ENCODE data around the gene SEM1.
"Not testable (repeated sequence)": the region's sequence is repeated elsewhere in the genome, so short reads cannot be mapped to it uniquely, and the experiment has no call there.

The SEM1 gene

GRCh38 chr7:96700516-96700915 lies 9.1 kb downstream of the SEM1 start:
- DNase-seq, result no peak

GRCh38 chr7:96699219-96699871 lies 10.3 kb downstream of the SEM1 start:
- no peak for DNase-seq

GRCh38 chr7:96698449-96698848 lies 11.2 kb downstream of the SEM1 start:
- DNase-seq, result not testable (repeated sequence)

- no peak for DNase-seq
These were observed 11.8 kb downstream of the SEM1 start for GRCh38 chr7:96697822-96698221.

GRCh38 chr7:96695581-96695980 lies 14.1 kb downstream of the SEM1 start:
- no peak for DNase-seq

GRCh38 chr7:96694082-96694481 lies 15.6 kb downstream of the SEM1 start:
- no peak for DNase-seq

GRCh38 chr7:96691702-96692101 lies 17.9 kb downstream of the SEM1 start:
- DNase-seq, result no peak

GRCh38 chr7:96689414-96689813 lies 20.2 kb downstream of the SEM1 start:
- DNase-seq, result no peak

- peak; percentile 30 for DNase-seq
These were observed 23.3 kb downstream of the SEM1 start for GRCh38 chr7:96686305-96686704.

- DNase-seq, result peak; percentile 44
These were observed 23.9 kb downstream of the SEM1 start for GRCh38 chr7:96685755-96686154.

GRCh38 chr7:96685353-96685752 lies 24.3 kb downstream of the SEM1 start:
- peak; percentile 31 for DNase-seq

- DNase-seq, result no peak
These were observed 29.8 kb downstream of the SEM1 start for GRCh38 chr7:96679886-96680285.

- no peak for DNase-seq
These were observed 32.7 kb downstream of the SEM1 start for GRCh38 chr7:96676919-96677318.

- no peak for DNase-seq
These were observed 34.1 kb downstream of the SEM1 start for GRCh38 chr7:96675548-96675947.

- no peak for DNase-seq
These were observed 35.1 kb downstream of the SEM1 start for GRCh38 chr7:96674565-96674964.

- DNase-seq, result no peak
These were observed 37.8 kb downstream of the SEM1 start for GRCh38 chr7:96671854-96672253.

GRCh38 chr7:96670338-96671289 lies 39.0 kb downstream of the SEM1 start:
- DNase-seq, result no peak

- DNase-seq, result no peak
These were observed 39.8 kb downstream of the SEM1 start for GRCh38 chr7:96669812-96670211.

GRCh38 chr7:96667026-96667425 lies 42.6 kb downstream of the SEM1 start:
- no peak for DNase-seq

GRCh38 chr7:96665689-96666088 lies 44.0 kb downstream of the SEM1 start:
- DNase-seq, result no peak

GRCh38 chr7:96664793-96665192 lies 44.9 kb downstream of the SEM1 start:
- DNase-seq, result no peak

GRCh38 chr7:96663871-96664445 lies 45.7 kb downstream of the SEM1 start:
- DNase-seq, result no peak

GRCh38 chr7:96663457-96663856 lies 46.2 kb downstream of the SEM1 start:
- DNase-seq, result no peak

GRCh38 chr7:96662151-96662550 lies 47.5 kb downstream of the SEM1 start:
- DNase-seq, result not testable (repeated sequence)

Data from activated CD4-positive, alpha-beta T cell treated with anti-CD3 and anti-CD28 coated beads, Interleukin-10, Interleukin-2, amounts not matched to agents 100 ng/mL and 50 ng/mL, durations not matched to agents 16 hours and 8 hours (primary cell).